ENCODE results near the gene DCDC2.

DCDC2 gene

DNA sequence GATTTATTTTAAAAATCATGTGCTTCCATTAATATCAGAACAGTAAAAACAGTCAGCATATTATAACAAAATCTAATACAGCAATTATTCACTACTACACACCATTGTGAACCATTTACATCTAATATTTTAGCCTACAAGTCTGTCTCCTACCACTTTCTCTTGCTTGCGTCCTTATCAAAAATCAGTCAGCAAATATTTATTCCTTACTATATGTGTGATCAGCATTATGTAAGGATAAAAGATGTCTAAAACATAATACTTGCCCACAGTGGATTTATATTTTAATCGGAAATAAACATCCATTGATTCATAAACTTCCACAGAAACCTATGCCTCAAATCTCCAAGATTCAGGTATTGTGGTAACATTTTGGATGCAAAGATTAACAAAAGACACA is 132.0 kb downstream of the DCDC2 start:
- Histone ChIP-seq H2BK120ac (ENCODE audit: insufficient read depth, low read length, poor library complexity) (no peak overlapping the region), H3K9me3 (ENCODE audit: insufficient read depth, low read depth, low read length) (no peaks in the 10 kb centered on the region), H4K91ac (ENCODE audit: low read depth, low read length) (no peak overlapping the region), H2BK12ac (ENCODE audit: low read length) (no peak overlapping the region), H3K4me3 (ENCODE audit: low read depth, low read length) (no peak overlapping the region), H3K79me1 (ENCODE audit: low read length) (no peaks in the 10 kb centered on the region), H2AK5ac (ENCODE audit: low read length) (no peak overlapping the region), H3K79me2 (ENCODE audit: control insufficient read depth, insufficient read depth, low read length, poor library complexity) (no peaks in the 10 kb centered on the region), H3K27ac (ENCODE audit: low read depth, low read length) (no peak overlapping the region), H3K9ac (ENCODE audit: low read length) (no peak overlapping the region), H3K4ac (ENCODE audit: low read depth, low read length) (no peak overlapping the region), H3K36me3 (ENCODE audit: control insufficient read depth in 1 of 2, insufficient read depth in 2 of 2, low read length in 2 of 2) (no peaks in the 10 kb centered on the region), H3K4me2 (ENCODE audit: low read length) (no peak overlapping the region), H3K18ac (ENCODE audit: low read length) (no peak overlapping the region), H3K14ac (ENCODE audit: low read length) (no peak overlapping the region), H3K27me3 (ENCODE audit: insufficient read depth, low read length) (no peaks in the 10 kb centered on the region), H2BK5ac (ENCODE audit: low read depth, low read length, poor library complexity) (no peak overlapping the region), H3K23ac (ENCODE audit: low read length) (no peak overlapping the region), H4K8ac (ENCODE audit: low read depth, low read length) (no peak overlapping the region), H2AFZ (ENCODE audit: insufficient read depth, low read length, poor library complexity) (no peak overlapping the region), H3K4me1 (ENCODE audit: control insufficient read depth in 1 of 2, insufficient read depth in 2 of 2, low read length in 2 of 2) (peaks cover 0 to 5% of the 10 kb centered on the region in 2 experiments), H4K12ac (ENCODE audit: low read depth, low read length) (no peak overlapping the region)
- DNase-seq, result no peak
- no CpG with 5 or more reads among the region's 2 CpGs for WGBS (ENCODE audit: extremely low coverage, insufficient coverage, insufficient read length)

DNA sequence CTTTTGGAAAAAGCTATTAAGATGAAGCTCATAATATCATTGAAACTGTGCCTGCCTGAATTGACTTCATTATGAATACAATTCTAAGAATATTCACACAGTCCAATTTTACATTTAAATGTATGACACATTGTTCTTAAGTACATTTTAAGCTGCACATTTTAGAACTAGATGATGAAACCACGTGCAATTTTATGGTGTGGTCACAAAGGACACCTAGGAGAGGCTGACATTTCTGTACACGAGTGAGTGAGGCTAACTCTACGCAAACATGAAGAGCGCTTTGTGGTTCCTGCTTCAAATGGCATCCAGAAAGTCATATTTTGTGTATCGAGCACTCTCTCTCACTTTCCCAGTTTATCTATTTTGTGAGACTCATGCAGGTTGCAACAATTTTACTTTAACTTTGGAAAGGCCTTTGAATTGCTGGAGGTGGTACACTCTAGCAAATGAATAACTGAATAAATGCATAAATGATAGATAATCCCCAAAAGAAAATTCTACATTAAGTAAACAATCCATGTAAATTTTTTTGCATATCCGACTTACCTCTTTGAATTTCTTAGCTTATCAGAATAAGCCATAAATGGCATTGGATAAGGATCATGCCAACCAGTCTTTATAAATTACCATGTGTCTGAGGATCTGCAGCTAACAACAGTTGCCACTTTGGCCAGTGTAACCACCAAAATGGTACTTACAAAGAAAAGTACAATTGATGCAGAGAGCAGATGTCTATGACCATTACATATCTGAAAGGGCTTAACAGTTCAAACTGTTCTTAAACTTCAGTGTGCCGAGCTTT is 134.5 kb downstream of the DCDC2 start:
- Histone ChIP-seq H2AFZ (ENCODE audit: insufficient read depth, low read length, poor library complexity) (no peak overlapping the region), H4K8ac (ENCODE audit: low read depth, low read length) (no peak overlapping the region), H3K23ac (ENCODE audit: low read length) (no peak overlapping the region), H3K4me1 (ENCODE audit: control insufficient read depth in 1 of 2, insufficient read depth in 2 of 2, low read length in 2 of 2) (no peaks in the 10 kb centered on the region), H4K12ac (ENCODE audit: low read depth, low read length) (no peak overlapping the region), H3K79me1 (ENCODE audit: low read length) (no peaks in the 10 kb centered on the region), H2BK12ac (ENCODE audit: low read length) (no peak overlapping the region), H2BK5ac (ENCODE audit: low read depth, low read length, poor library complexity) (no peak overlapping the region), H4K91ac (ENCODE audit: low read depth, low read length) (no peak overlapping the region), H2AK5ac (ENCODE audit: low read length) (no peak overlapping the region), H3K79me2 (ENCODE audit: control insufficient read depth, insufficient read depth, low read length, poor library complexity) (no peaks in the 10 kb centered on the region), H3K27me3 (ENCODE audit: insufficient read depth, low read length) (no peaks in the 10 kb centered on the region), H3K4ac (ENCODE audit: low read depth, low read length) (no peak overlapping the region), H3K14ac (ENCODE audit: low read length) (no peak overlapping the region), H3K9me3 (ENCODE audit: insufficient read depth, low read depth, low read length) (no peaks in the 10 kb centered on the region), H2BK120ac (ENCODE audit: insufficient read depth, low read length, poor library complexity) (no peak overlapping the region), H3K4me2 (ENCODE audit: low read length) (no peak overlapping the region), H3K9ac (ENCODE audit: low read length) (no peak overlapping the region), H3K36me3 (ENCODE audit: control insufficient read depth in 1 of 2, insufficient read depth in 2 of 2, low read length in 2 of 2) (no peaks in the 10 kb centered on the region), H3K4me3 (ENCODE audit: low read depth, low read length) (no peak overlapping the region), H3K27ac (ENCODE audit: low read depth, low read length) (no peak overlapping the region), H3K18ac (ENCODE audit: low read length) (no peak overlapping the region)
- DNase-seq, result no peak
- no CpG with 5 or more reads among the region's 7 CpGs for WGBS (ENCODE audit: extremely low coverage, insufficient coverage, insufficient read length)

DNA sequence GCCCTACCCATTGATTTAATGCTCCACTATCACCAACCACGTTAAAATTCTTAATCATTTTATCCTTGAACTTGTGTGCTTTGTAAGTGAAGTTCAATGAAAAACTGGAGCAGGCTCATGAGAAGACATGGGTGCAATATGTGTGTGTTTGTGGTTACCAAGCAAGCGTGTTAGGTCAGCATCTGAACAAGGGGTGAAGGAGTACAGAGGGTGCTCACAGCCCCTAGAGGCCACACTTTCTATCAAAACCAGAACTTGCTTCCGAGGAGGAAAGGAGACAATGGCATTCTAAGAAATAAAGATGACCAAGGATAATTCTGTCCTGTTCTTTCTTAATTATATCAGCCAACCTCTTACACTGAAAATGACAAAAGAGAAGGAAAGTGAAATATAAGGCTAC is 138.2 kb downstream of the DCDC2 start:
- Histone ChIP-seq H2BK120ac (ENCODE audit: insufficient read depth, low read length, poor library complexity) (no peak overlapping the region), H2BK12ac (ENCODE audit: low read length) (no peak overlapping the region)

DNA sequence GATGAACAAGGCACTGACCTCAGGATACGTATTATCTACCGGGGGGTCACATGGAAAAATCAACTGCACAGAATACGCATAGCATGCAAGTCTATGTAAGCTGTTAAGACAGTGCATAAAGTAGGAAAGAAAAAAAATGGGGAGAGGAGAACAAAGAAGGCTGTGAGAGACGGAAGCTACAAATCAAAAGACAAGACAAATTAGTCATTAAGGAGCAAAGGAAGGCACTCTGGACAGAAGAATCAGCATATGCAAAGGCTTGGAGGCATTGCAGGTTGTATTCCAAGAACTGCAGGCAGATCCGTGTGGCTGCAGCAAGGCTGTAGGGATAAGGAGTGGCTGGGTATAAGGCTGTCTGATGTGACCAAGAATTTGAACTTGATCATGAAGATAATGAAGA is 142.9 kb downstream of the DCDC2 start:
- no peak overlapping the region for H3K18ac ChIP-seq (ENCODE audit: low read length)
- DNase-seq, result no peak
- H2BK120ac ChIP-seq (ENCODE audit: insufficient read depth, low read length, poor library complexity), result no peak overlapping the region
- H2BK12ac ChIP-seq (ENCODE audit: low read length), result no peak overlapping the region
- no peaks in the 10 kb centered on the region for H3K79me1 ChIP-seq (ENCODE audit: low read length)
- no peak overlapping the region for H3K23ac ChIP-seq (ENCODE audit: low read length)
- no peaks in the 10 kb centered on the region for H3K36me3 ChIP-seq (ENCODE audit: control insufficient read depth in 1 of 2, insufficient read depth in 2 of 2, low read length in 2 of 2)
- H3K4me1 ChIP-seq (ENCODE audit: control insufficient read depth in 1 of 2, insufficient read depth in 2 of 2, low read length in 2 of 2), result no peaks in the 10 kb centered on the region
- H4K91ac ChIP-seq (ENCODE audit: low read depth, low read length), result no peak overlapping the region
- no peaks in the 10 kb centered on the region for H3K27me3 ChIP-seq (ENCODE audit: insufficient read depth, low read length)
- H2BK5ac ChIP-seq (ENCODE audit: low read depth, low read length, poor library complexity), result no peak overlapping the region
- no peak overlapping the region for H3K9ac ChIP-seq (ENCODE audit: low read length)
- no peaks in the 10 kb centered on the region for H3K9me3 ChIP-seq (ENCODE audit: insufficient read depth, low read depth, low read length)
- WGBS (ENCODE audit: extremely low coverage, insufficient coverage, insufficient read length), result no CpG with 5 or more reads among the region's 5 CpGs
- H3K4me3 ChIP-seq (ENCODE audit: low read depth, low read length), result no peak overlapping the region
- no peak overlapping the region for H3K4ac ChIP-seq (ENCODE audit: low read depth, low read length)
- no peak overlapping the region for H3K27ac ChIP-seq (ENCODE audit: low read depth, low read length)
- no peak overlapping the region for H3K4me2 ChIP-seq (ENCODE audit: low read length)
- H4K12ac ChIP-seq (ENCODE audit: low read depth, low read length), result no peak overlapping the region
- no peaks in the 10 kb centered on the region for H3K79me2 ChIP-seq (ENCODE audit: control insufficient read depth, insufficient read depth, low read length, poor library complexity)
- H4K8ac ChIP-seq (ENCODE audit: low read depth, low read length), result no peak overlapping the region
- H2AFZ ChIP-seq (ENCODE audit: insufficient read depth, low read length, poor library complexity), result no peak overlapping the region
- H3K14ac ChIP-seq (ENCODE audit: low read length), result no peak overlapping the region
- no peak overlapping the region for H2AK5ac ChIP-seq (ENCODE audit: low read length)

More for the DNA sequence above, 138.2 kb downstream of the DCDC2 start:
- no peak overlapping the region for H3K23ac ChIP-seq (ENCODE audit: low read length)
- no peaks in the 10 kb centered on the region for H3K9me3 ChIP-seq (ENCODE audit: insufficient read depth, low read depth, low read length)
- DNase-seq, result no peak
- H2BK5ac ChIP-seq (ENCODE audit: low read depth, low read length, poor library complexity), result no peak overlapping the region
- H3K18ac ChIP-seq (ENCODE audit: low read length), result no peak overlapping the region
- H2AFZ ChIP-seq (ENCODE audit: insufficient read depth, low read length, poor library complexity), result no peak overlapping the region
- H3K4ac ChIP-seq (ENCODE audit: low read depth, low read length), result no peak overlapping the region
- no peaks in the 10 kb centered on the region for H3K79me1 ChIP-seq (ENCODE audit: low read length)
- no peak overlapping the region for H4K8ac ChIP-seq (ENCODE audit: low read depth, low read length)
- no peaks in the 10 kb centered on the region for H3K4me1 ChIP-seq (ENCODE audit: control insufficient read depth in 1 of 2, insufficient read depth in 2 of 2, low read length in 2 of 2)
- no peaks in the 10 kb centered on the region for H3K79me2 ChIP-seq (ENCODE audit: control insufficient read depth, insufficient read depth, low read length, poor library complexity)
- no peaks in the 10 kb centered on the region for H3K36me3 ChIP-seq (ENCODE audit: control insufficient read depth in 1 of 2, insufficient read depth in 2 of 2, low read length in 2 of 2)
- no peak overlapping the region for H3K14ac ChIP-seq (ENCODE audit: low read length)
- WGBS (ENCODE audit: extremely low coverage, insufficient coverage, insufficient read length), result no CpG with 5 or more reads among the region's 3 CpGs
- H4K12ac ChIP-seq (ENCODE audit: low read depth, low read length), result no peak overlapping the region
- no peaks in the 10 kb centered on the region for H3K27me3 ChIP-seq (ENCODE audit: insufficient read depth, low read length)
- no peak overlapping the region for H3K9ac ChIP-seq (ENCODE audit: low read length)
- H4K91ac ChIP-seq (ENCODE audit: low read depth, low read length), result no peak overlapping the region
- H2AK5ac ChIP-seq (ENCODE audit: low read length), result no peak overlapping the region
- no peak overlapping the region for H3K4me3 ChIP-seq (ENCODE audit: low read depth, low read length)
- H3K4me2 ChIP-seq (ENCODE audit: low read length), result no peak overlapping the region
- no peak overlapping the region for H3K27ac ChIP-seq (ENCODE audit: low read depth, low read length)
